GM19463 (cell line): ENCODE data around the gene AZIN2.
"Not testable (repeated sequence)": the region's sequence is repeated elsewhere in the genome, so short reads cannot be mapped to it uniquely, and the experiment has no call there.

ENCODE experiments used
- ATAC-seq: cut with Tn5 transposase; IDR thresholded peaks from one replicate; pipeline ENCODE4 v1.9.1; 2021; ENCODE audit warnings: mild to moderate bottlenecking, moderate library complexity; ENCODE audit not compliant: unreplicated experiment

The AZIN2 gene

GRCh38 chr1:33056426-33056825, 24.5 kb upstream of the AZIN2 start:
- no peak for ATAC-seq

DNA sequence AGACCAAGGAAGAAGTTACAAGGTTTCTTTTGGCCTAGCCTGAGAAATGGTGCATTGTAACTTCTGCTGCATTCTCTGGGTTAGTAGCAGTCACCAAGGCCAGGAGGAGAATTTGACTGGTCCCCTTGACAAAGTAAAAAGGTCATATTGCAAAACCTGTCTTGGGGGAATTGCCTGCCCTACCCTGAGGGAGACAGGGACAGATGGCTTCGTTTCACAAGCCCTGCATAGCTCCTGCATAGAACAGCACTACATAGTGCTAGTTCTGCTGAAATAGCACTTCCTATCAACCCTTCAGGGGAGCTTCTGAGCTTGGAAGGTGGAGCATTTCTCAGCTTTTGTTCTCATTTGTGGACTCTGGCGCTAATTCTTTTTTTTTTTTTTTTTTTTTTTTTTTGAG, 23.9 kb upstream of the AZIN2 start:
- no peak for ATAC-seq

GRCh38 chr1:33060579-33061083, 20.3 kb upstream of the AZIN2 start:
- ATAC-seq, result no peak

DNA sequence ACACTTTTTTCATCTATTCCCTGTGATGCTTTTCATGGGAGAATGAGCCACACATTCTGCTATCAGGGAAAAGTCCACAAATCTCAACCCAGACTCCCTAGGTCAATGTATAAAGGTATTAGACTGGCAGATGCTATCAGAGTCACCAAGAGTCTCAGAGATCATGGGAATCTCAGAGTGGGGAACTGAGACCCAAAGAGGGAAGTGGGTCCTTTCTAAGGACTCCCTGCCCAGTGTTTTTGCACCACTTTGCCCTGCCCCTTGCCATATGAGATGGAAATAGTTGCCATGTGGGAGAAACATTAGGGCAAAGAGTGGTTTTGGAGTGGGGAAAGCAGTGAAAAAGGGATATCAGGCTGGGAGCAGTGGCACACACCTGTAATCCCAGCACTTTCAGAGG, 19.1 kb upstream of the AZIN2 start:
- no peak for ATAC-seq

GRCh38 chr1:33064284-33064683, 16.7 kb upstream of the AZIN2 start:
- ATAC-seq, result not testable (repeated sequence)

DNA sequence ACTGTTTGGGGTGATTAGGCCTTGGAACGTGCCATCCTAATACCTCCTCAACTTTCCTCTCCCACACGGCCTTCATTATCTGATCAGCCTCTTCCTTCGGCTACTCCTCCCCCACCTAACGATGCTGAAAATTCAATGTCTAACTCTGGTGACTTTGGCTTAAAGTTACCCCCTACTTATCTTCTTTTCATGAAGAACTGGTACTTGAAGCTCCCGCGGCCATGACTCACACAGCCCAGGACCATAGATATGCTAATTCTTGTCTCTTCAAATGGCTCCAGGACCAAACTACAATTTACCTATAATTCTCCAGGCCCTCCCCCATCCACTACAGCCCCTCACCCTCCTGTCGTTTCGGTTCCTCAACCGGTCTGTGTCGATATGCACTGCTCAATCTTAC, 15.7 kb upstream of the AZIN2 start:
- ATAC-seq, result no peak

- ATAC-seq, result not testable (repeated sequence)
Observed at GRCh38 chr1:33066477-33066876, 14.5 kb upstream of the AZIN2 start.

DNA sequence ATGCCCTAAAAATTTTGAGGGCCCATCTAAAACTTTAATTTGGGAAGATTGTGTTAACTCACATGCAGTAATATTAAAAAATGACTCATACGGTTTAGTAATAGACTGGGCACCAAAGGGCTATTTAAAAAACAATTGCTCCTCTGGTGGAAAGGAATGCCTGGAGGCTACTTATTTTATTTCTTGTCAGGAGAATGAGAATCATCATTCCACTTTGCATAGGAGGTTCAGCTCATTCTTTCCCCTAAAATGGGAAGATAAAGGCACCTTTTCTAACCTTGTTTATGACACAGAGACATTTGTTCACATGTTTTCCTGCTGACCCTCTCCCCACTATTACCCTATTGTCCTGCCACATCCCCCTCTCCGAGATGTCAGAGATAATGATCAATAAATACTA, 12.8 kb upstream of the AZIN2 start:
- not testable (repeated sequence) for ATAC-seq

DNA sequence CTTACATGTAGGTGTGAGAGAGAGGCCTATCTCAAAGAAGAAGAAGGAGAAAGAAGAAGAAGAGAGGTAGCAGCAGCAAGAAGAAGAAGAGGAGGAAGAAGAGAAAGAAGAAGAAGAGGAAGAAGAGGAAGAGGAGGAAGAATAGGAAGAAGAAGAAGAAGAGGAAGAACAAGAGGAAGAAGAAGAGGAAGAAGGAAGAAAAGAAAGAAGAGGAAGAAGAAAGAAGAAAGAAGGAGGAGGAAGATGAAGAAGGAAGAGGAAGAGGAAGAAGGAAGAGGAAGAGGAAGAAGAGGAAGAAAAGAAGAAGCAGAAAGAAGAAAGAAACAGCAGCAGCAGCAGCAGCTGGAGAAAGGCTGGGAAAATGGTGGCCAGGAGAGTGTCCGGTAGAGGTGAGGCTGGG, 10.3 kb upstream of the AZIN2 start:
- ATAC-seq, result no peak

DNA sequence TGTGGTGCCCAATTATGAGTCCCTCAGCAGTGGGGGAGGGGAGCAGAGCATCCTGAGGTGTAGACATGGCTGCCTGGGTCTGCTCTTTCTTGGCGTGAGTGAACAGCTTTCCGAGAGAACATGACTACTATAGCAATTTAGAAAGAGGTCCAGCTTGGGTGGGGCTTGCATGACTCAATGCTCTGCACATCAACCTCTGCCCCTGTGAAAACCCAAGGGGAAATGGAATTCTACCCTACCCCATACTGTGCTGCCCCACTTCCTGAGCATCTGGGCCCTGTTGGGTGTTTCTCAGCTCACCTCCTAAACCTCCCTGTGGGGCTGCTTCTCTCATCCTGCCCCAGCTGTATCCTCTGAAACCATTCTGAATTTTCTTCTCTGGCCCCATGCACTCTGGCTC, 8.2 kb upstream of the AZIN2 start:
- no peak for ATAC-seq

- ATAC-seq, result no peak
Observed at GRCh38 chr1:33074193-33074945, 6.6 kb upstream of the AZIN2 start.

DNA sequence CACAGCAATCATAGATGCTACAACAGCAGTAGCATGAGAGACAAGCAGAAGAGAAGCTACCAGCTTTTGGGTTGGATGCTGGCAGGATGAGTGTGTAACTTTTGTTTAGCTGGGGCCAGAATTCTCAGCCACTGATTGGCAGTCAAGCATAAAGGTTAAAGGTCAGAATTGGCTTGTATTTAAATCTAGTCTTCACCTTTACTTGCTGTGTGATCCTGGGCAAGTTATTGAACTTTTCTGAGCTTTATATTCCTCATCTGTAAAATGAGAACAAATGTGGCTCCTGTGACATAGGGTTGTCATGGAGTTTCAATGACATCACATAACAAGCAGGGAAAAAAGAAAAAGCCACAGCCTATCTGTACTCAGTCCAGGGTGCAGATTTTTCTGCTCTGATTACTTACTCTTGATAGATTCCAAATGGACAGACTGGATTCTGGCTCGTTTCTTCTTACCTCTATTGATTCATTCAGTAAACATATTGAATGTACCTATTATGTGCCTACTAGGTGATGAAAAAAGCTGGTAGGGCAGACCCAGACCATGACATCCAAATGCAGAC, 2.8 kb upstream of the AZIN2 start:
- ATAC-seq, result no peak

DNA sequence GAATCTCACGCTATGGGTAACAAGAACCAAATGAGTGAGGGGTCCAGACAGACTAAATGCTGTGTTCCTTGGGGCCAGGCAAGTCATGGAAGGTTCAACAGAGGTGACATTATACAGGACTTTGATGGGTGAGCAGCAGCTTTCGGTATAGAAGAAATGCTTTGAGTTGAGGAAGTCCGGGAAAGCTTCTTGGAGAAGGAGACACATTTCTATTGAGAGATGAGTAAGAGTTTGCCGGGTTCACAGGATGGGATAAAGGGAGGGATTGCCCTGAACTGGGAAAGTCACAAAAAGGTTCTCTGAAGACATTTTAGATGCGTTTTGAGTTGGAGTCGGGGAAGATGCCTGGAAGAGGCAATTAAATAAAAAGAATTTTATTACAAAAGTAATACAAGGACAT, 580 bp upstream of the AZIN2 start:
- ATAC-seq, result no peak

GRCh38 chr1:33081554-33082305, 777 bp downstream of the AZIN2 start:
- no peak for ATAC-seq

- ATAC-seq, result no peak
Observed at GRCh38 chr1:33082575-33083108, 1.7 kb downstream of the AZIN2 start.

GRCh38 chr1:33085332-33085731, 4.4 kb downstream of the AZIN2 start:
- ATAC-seq, result no peak

GRCh38 chr1:33086384-33086850, 5.5 kb downstream of the AZIN2 start:
- ATAC-seq, result no peak

DNA sequence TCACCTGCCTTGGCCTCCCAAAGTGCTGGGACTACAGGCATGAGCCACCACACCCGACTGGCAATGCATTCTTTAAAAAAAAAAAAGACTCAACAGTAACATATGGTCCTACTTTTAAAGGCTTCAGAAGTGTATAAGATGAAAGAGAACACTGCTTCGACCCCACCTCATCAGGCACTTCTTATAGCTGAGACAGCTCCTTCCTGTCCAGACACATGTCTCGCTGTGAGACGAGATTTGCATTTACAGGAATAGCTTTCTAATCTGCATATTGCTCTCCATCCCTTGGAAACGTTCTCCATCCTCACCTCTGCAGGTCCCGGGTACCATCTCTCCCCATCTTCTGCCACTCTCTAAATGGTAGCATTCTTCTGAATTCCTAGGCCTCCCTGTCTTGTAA, 6.7 kb downstream of the AZIN2 start:
- ATAC-seq, result no peak

DNA sequence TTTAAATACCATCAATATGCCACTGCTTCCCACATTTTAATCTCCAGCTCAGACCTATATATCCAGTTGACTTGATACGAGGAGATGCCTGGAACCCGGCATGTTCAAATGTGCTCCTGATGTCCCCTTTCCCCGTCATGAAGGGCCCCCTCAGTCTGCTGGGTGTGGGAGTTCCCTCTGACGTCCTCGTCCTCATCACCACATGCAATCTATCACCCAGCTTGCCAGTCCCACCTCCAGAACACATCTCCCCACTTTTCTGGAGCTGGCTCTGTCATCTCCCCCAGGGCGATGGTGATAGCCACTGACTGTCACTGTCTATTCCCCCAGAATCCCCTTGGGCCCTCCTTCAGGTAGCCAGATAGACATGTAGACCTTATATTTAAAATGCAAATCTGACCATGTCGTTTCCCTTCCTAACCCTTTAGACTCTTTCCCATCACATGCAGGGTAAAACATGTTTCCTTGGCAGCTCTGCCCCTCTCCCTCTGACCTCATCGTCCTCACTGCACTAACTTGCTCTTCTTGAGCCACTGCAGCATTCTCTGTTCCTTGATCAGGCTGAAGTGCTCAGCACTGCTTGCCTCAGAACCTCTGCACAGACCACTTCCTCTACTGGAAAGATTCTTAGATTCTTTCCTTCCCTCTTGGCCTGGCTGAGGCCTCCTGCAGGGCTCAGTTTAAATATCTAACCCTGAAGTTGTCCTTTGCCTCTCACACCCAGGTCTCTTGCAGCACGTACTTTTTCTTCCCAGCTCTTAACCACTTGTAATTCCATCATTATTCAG, 7.4 kb downstream of the AZIN2 start:
- no peak for ATAC-seq

- ATAC-seq, result no peak
Observed at GRCh38 chr1:33089457-33089856, 8.5 kb downstream of the AZIN2 start.

- ATAC-seq, result no peak
Observed at GRCh38 chr1:33092438-33092837, 11.5 kb downstream of the AZIN2 start.
